Measurements from ENCODE around the gene PID1.
A peak's percentile ranks its signal among the peaks of the same experiment; 100 is the strongest.

- TF ChIP-seq HMGXB4 (CRISPR knock-in tag; IDR thresholded peaks at IDR 0.05) (no peak), CTCF (IDR thresholded peaks at IDR 0.05) (peak; percentile 19; the same call in 1 of the 2 replicates), ZMAT4 (CRISPR knock-in tag; IDR thresholded peaks at IDR 0.05) (no peak), ZNF281 (CRISPR knock-in tag; IDR thresholded peaks at IDR 0.05) (no peak), TCF7 (CRISPR knock-in tag; IDR thresholded peaks at IDR 0.05; ENCODE audit: low read depth) (no peak), SMAD4 (CRISPR knock-in tag; IDR thresholded peaks at IDR 0.05) (no peak), ZBTB43 (CRISPR knock-in tag; IDR thresholded peaks at IDR 0.05) (no peak), ATF3 (CRISPR knock-in tag; conservative IDR thresholded peaks at IDR 0.05) (no peak), NFYB (CRISPR knock-in tag; conservative IDR thresholded peaks at IDR 0.05; ENCODE audit: low read depth) (no peak), ZNF121 (CRISPR knock-in tag; IDR thresholded peaks at IDR 0.05) (no peak)
Observed at GRCh38 chr2:228983700-228984099, 287.4 kb downstream of the PID1 start.
